DND-41 (cell line): ENCODE results near the gene HSDL2.

Experiments
- CTCF ChIP-seq: IDR thresholded peaks from 2 replicates; pipeline ENCODE4 v1.5.1; 2012; ENCODE audit warnings: borderline replicate concordance, low read length, moderate library complexity, mild to moderate bottlenecking; ENCODE audit not compliant: poor library complexity, severe bottlenecking; ENCODE audit errors: extremely low read depth
- EZH2 ChIP-seq: IDR thresholded peaks from 3 replicates; pipeline ENCODE4 v1.6.1; 2012; ENCODE audit warnings: borderline replicate concordance, low read depth, mild to moderate bottlenecking, moderate library complexity, low read length, inconsistent platforms; ENCODE audit not compliant: severe bottlenecking

- no peak for TF ChIP-seq EZH2
- no peak for TF ChIP-seq CTCF
Measured at GRCh38 chr9:112351184-112351583, 28.7 kb upstream of the HSDL2 start.
